ENCODE results near the gene NDUFC1. TPM values are rescaled to one million over a fixed set of nuclear protein-coding genes. Genes with fewer than 3 reads are reported as not detected.

NDUFC1 gene
- total and polyA plus RNA-seq, 9 of the 15 experiments (the other 6 are each of a cell fraction or from before 2014, with no cell fraction given), result 58.9 to 378 (median 120) TPM

- WGBS (ENCODE audit: insufficient coverage, low coverage, missing lambda C conversion rate), result 0% methylated on average over 1 of the region's 1 CpG
- Histone ChIP-seq H3K27me3 (ENCODE audit: control insufficient read depth in 2 of 2, insufficient read depth in 2 of 2, low read length in 2 of 2) (no peaks in the 10 kb centered on the region), H3K9me1 (ENCODE audit: control insufficient read depth, insufficient read depth, low read length) (no peaks in the 10 kb centered on the region), H3K4me1 (replicated peaks in 1 of 2; ENCODE audit: control insufficient read depth in 2 of 2, insufficient read depth in 2 of 2, low read length in 2 of 2) (peaks cover 12 to 14% of the 10 kb centered on the region in 2 experiments), H3K27ac (ENCODE audit: extremely low read depth, low read depth, low read length) (peak overlapping the region; percentile 98; the same call in 2 of the 3 replicates), H3K79me2 (ENCODE audit: control insufficient read depth, insufficient read depth, low read length) (peaks cover 96% of the 10 kb centered on the region), H3K36me3 (ENCODE audit: control insufficient read depth, insufficient read depth, low read length) (peaks cover 19% of the 10 kb centered on the region; the same call in 2 of the 3 replicates), H3K4me3 (peak overlapping the region; percentile 99), H4K20me1 (replicated peaks; ENCODE audit: control insufficient read depth, insufficient read depth, low read length) (peaks cover 9% of the 10 kb centered on the region; the same call in 1 of the 2 replicates), H3K9ac (ENCODE audit: insufficient read depth in 1 of 2, low read depth in 2 of 2, low read length in 2 of 2) (peak overlapping the region in 1 of 2 experiments; percentile 96; a peak in 3 of 4 replicates), H3K9me3 (replicated peaks; ENCODE audit: control insufficient read depth, insufficient read depth, low read depth, low read length) (0 out of 2 replicates have a peak, but pooled peaks cover 2% of the 10 kb centered on the region), H2AFZ (ENCODE audit: low read depth, low read length) (peak overlapping the region; percentile 51; the same call in 1 of the 2 replicates), H3K4me2 (ENCODE audit: insufficient read depth, low read length) (peak overlapping the region; percentile 97)
- DNase-seq (ENCODE audit: extremely low read depth in 1 of 4, low spot score in 3 of 4) (no peak), FAIRE-seq (no peak), ATAC-seq (no peak)
- in situ Hi-C loops (cut with MboI) (no loop called here), intact Hi-C loops (cut with micrococcal nuclease) (loop anchor here (5.0 kb wide), 3 partner anchors 217 to 282 kb away; partner anchors contain the start of gene NOCT)
- ChIA-PET POLR2A (interaction anchor here (0.9 kb wide), 1 partner anchor 218 kb away, joined by 3 read pairs; no protein-coding TSS in a partner anchor), CTCF (ENCODE audit: low intra/inter-chr PET ratio) (no interaction called here)
- TF ChIP-seq SRSF9 (IDR thresholded peaks at IDR 0.05; ENCODE audit: borderline replicate concordance, low read depth, low read length) (no peak), HMBOX1 (IDR thresholded peaks at IDR 0.05) (peak; percentile 65; the same call in 1 of the 2 replicates), ARID3A (IDR thresholded peaks at IDR 0.05; ENCODE audit: borderline replicate concordance, low read depth, low read length) (peak; percentile 8; the same call in 1 of the 2 replicates)
- BruUV-seq (replicated peaks), result no TSS peak
Measured at GRCh38 chr4:139299536-139299935, 2.7 kb downstream of the NDUFC1 start.

Measured in K562 (cell line).